ENCODE results near the gene PLAC1.

PLAC1 gene

GRCh38 chrX:134568285-134569016 lies 89.8 kb downstream of the PLAC1 start:
- no peak for TF ChIP-seq CTCF (IDR thresholded peaks at IDR 0.05; ENCODE audit: low read length, missing control alignments)
- no peak for DNase-seq (ENCODE audit: low read depth)
- no peak overlapping the region for H3K4me3 ChIP-seq (replicated peaks; ENCODE audit: low read depth, low read length)

DNA sequence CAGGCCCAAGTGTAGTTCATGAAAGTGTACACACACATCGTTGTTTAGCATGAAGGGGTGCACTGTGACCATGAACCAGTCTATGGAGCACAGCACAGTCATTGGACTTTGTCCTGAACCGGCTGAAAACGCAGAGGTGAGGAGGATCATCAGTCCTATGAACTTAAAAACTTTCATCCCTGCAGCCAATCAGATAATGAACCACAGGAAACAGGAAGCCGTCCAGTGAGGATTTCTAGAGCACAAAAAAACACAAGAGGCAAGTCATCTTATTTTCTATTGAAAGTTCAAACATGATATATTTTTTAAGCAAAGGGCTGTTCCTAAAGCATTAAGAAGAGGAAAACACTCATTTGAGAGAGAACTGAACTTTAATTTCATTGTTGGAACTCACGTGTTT lies 91.8 kb downstream of the PLAC1 start:
- peak; percentile 7 for DNase-seq (ENCODE audit: low read depth)
- no peak overlapping the region for H3K4me3 ChIP-seq (replicated peaks; ENCODE audit: low read depth, low read length)
- TF ChIP-seq CTCF (IDR thresholded peaks at IDR 0.05; ENCODE audit: low read length, missing control alignments), result no peak

GRCh38 chrX:134562002-134562401 lies 96.3 kb downstream of the PLAC1 start:
- H3K4me3 ChIP-seq (replicated peaks; ENCODE audit: low read depth, low read length), result no peak overlapping the region
- DNase-seq (ENCODE audit: low read depth), result no peak
- no peak for TF ChIP-seq CTCF (IDR thresholded peaks at IDR 0.05; ENCODE audit: low read length, missing control alignments)

DNA sequence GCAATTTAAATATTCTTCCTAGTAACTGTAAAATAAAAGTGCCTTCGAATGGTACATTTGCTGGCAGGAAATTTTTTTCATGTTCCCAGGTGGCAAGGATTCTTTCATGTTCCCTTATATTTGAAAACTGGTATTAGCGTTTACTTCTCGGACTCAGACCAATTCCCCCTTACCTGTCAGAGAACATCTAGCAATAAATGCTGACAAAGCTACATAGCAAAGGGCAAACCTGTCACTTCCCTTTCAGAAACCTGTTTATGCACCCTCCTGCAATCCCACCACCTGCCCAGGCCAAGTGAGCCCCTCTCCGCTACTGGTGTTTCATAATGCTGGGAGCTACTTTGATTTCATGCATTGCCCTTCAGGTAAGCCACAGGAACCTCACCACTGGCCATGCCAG lies 100.1 kb downstream of the PLAC1 start:
- TF ChIP-seq CTCF (IDR thresholded peaks at IDR 0.05; ENCODE audit: low read length, missing control alignments), result no peak
- DNase-seq (ENCODE audit: low read depth), result no peak
- no peak overlapping the region for H3K4me3 ChIP-seq (replicated peaks; ENCODE audit: low read depth, low read length)

- no peak overlapping the region for H3K4me3 ChIP-seq (replicated peaks; ENCODE audit: low read depth, low read length)
- TF ChIP-seq CTCF (IDR thresholded peaks at IDR 0.05; ENCODE audit: low read length, missing control alignments), result no peak
- no peak for DNase-seq (ENCODE audit: low read depth)
Measured at GRCh38 chrX:134554291-134554690, 104.0 kb downstream of the PLAC1 start.

GRCh38 chrX:134552351-134552750 lies 105.9 kb downstream of the PLAC1 start:
- DNase-seq (ENCODE audit: low read depth), result no peak
- TF ChIP-seq CTCF (IDR thresholded peaks at IDR 0.05; ENCODE audit: low read length, missing control alignments), result no peak
- H3K4me3 ChIP-seq (replicated peaks; ENCODE audit: low read depth, low read length), result no peak overlapping the region
